GM12891 (cell line): Measurements from ENCODE around the gene OR13C3.

Experiments
- POLR2A ChIP-seq: IDR thresholded peaks from 2 replicates; pipeline ENCODE4 v1.6.1; 2011; ENCODE audit warnings: low read depth, low read length, control low read depth
- POLR2AphosphoS5 ChIP-seq: IDR thresholded peaks from 2 replicates; pipeline ENCODE4 v1.6.1; 2011; ENCODE audit warnings: low read depth, low read length, control low read depth
- POU2F2 ChIP-seq: IDR thresholded peaks from 2 replicates; pipeline ENCODE4 v1.6.1; 2011; ENCODE audit warnings: low read depth, mild to moderate bottlenecking, control low read depth, low read length, moderate library complexity
- SPI1 ChIP-seq: IDR thresholded peaks from 2 replicates; pipeline ENCODE4 v1.6.1; 2011; ENCODE audit warnings: low read depth, low read length, control low read depth
- TAF1 ChIP-seq: IDR thresholded peaks from 2 replicates; pipeline ENCODE4 v1.6.1; 2011; ENCODE audit warnings: low read depth, low read length, control low read depth

DNA sequence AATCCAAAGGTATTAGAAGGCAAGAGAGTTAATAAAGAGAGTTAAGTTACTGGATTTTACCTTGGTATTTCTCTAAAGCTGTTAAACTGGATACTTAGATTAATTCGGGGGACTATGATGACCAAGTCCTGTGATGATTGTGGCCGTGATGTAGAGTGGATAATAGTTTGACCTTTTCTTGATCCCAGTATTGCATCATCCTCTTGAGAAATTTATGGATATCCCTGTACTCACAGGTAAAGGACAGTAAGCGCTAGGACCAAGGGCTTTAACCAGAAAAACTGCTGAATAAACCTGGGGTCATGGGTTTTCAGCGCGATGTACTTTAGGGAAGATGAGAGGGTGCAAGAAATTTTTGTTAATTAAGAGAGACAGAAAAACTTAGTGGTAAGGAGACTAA lies 40.6 kb upstream of the OR13C3 start:
- no peak for TF ChIP-seq POLR2A
- no peak for TF ChIP-seq SPI1
- TF ChIP-seq POLR2AphosphoS5, result no peak
- TF ChIP-seq TAF1, result no peak
- TF ChIP-seq POU2F2, result no peak
